HT1080 (cell line): ENCODE data around the gene FUT8. TPM values are rescaled to one million over a fixed set of nuclear protein-coding genes. Genes with fewer than 3 reads are reported as not detected.

Experiments
- DNase-seq: peaks from one replicate; pipeline ENCODE4 v3.0.0-alpha.2; 2015; ENCODE audit warnings: low read depth
- total RNA-seq: library from RNA; depleted of rRNA; stranded (reverse); fragments of >200 nt; shearing (Covaris generic); gene quantifications from 2 replicates; pipeline ENCODE4 v1.2.3, GENCODE V29; 2014

The FUT8 gene
- total RNA-seq, 1 experiment from 2014 or later: 92.4 TPM

DNA sequence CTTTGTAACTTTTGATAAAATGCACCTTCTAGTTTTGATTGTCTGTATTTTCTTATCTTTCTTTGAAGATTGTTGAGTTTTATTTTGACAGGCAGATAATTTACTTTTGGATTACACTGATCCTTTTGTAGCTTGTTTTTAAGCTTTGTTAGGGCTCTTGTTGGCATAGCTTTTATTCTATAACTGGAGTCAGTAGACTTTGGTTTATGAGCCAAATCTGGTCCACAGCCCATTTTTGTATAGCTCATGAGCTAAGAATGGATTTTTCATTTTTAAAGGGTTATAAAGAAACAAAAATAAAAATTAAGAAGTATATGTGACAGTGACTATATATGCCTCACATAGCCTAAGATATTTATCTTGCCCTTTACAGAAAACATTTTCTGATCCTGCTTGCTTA, 142.3 kb downstream of the FUT8 start:
- no peak for DNase-seq

- no peak for DNase-seq
Observed at GRCh38 chr14:65555358-65555757, 142.8 kb downstream of the FUT8 start.

GRCh38 chr14:65558363-65558762, 145.8 kb downstream of the FUT8 start:
- DNase-seq: no peak

GRCh38 chr14:65560340-65561027, 148.0 kb downstream of the FUT8 start:
- no peak for DNase-seq

- DNase-seq: no peak
Observed at GRCh38 chr14:65564370-65564769, 151.8 kb downstream of the FUT8 start.

GRCh38 chr14:65565948-65566347, 153.4 kb downstream of the FUT8 start:
- DNase-seq: peak; percentile 8

- DNase-seq: peak; percentile 71
Observed at GRCh38 chr14:65566820-65567522, 154.4 kb downstream of the FUT8 start.

GRCh38 chr14:65574611-65575010, 162.1 kb downstream of the FUT8 start:
- DNase-seq: no peak

DNA sequence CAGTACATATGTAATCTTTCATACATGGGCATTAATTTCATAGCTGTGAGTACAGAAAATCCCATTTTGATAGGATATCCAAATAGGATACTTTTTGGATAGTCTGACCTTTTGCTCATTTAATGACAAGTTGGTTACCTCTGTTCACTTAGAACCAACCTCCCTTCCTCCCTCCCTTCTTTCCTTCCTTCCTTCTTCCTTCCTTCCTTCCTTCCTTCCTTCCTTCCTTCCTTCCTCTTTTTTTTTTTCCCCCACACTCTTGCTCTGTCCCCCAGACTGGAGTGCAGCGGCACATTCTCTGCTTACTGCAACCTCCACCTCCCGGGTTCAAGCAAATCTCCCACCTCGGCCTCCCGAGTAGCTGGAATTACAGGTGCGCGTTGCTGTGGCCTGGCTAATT, 162.9 kb downstream of the FUT8 start:
- DNase-seq: no peak

GRCh38 chr14:65580973-65581372, 168.4 kb downstream of the FUT8 start:
- DNase-seq: no peak

DNA sequence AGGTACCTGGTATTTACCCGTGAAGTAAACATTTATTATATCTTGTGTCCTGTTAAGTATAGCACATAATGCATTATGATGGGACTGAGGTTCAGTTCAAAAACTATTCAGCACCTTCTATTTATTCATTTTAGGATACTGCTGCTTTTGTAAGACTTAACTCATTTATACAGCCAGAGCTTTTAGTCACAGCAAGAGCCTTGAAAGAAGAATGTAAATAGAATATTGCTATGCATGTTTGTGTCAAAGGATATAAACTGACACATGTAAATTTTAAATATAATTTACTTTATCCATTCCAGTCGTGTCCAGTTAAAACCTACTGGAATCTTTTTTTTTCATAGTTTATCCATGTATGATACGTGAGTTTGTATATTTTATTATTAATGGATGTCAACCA, 168.8 kb downstream of the FUT8 start:
- DNase-seq: no peak

DNA sequence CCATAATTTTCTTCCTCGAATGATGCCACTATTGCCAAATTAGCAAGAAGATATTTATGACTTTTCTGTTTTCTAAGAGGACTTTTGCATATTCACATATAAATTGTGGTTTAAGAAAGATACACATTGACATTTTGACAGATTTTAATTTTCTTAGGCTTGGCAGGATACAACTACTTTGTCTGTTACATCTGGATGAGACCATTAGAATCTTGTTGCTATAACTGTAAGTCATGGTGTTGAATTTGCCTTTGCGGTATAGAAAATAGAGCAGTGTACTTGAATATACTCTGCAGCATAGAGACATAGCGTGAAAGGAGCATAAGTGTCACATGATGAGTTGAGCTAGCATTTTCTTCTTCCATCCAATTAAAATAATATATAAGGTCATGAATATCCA, 169.3 kb downstream of the FUT8 start:
- no peak for DNase-seq

DNA sequence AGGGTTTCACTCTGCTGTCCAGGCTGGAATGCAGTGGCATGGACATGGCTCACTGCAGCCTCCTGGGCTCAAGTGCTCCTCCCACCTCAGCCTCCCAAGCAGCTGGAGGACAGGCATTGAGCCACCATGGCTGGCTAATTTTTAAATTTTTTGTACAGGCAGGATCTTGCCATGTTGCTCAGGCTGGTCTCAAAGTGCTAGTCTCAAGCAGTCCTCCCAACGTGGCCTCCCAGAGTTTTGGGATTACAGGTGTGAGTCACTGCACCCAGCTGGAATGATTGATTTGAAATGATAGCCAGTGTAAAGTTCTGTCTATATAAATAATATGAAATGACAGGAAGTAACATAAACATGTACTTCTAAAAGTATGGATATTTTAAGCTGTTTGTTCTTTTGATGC, 172.7 kb downstream of the FUT8 start:
- peak; percentile 7 for DNase-seq

DNA sequence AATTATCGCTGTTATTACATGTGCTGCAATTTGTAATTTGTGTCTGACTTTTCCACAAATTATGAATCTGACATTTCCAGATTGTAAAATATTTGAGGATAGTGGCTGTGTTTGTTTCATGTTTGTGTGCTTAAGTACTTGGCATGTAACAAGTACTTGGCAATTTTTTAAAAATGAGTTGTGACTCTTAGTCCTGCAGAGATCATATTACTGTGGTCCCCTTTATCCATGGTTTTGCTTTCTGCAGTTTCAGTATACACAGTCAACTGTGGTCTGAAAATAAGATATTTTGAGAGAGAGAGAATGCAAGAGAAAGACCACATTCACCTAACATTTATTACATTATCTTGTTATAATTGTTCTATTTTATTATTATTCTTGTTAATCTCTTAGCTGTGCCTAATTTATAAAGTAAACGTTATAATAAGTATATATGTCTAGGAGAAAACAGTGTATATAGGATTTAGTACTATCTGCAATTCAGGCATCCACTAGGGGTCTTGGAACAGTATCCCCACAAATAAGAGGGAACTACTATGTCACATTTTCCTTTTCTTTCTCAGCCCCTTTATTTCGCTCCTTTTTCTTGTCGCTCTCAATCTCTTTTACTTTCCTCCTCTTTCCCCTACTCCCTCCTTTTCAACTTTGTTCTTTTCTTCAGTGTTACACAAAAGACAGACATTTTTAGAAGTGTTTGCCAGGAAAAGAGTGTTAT, 176.1 kb downstream of the FUT8 start:
- DNase-seq: no peak

- DNase-seq: no peak
Observed at GRCh38 chr14:65594153-65594881, 181.8 kb downstream of the FUT8 start.

DNA sequence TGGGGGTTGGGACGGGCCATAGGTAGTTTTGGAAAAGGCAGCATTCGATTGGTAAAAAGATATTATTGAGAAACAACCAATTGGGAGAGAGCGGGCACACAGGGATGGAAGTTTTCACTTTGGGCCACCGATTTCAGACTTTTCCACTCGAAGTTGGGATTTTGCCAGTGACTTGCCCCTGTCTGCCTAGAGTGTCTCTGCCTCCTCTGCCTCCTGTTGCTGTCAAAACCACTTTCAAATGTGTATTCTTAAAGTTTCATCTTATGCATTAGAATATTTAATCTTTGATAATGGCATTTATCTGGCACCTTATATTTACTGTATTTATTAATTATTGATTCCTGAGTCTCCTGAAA, 182.3 kb downstream of the FUT8 start:
- DNase-seq: no peak

- DNase-seq: no peak
Observed at GRCh38 chr14:65599375-65599774, 186.8 kb downstream of the FUT8 start.

DNA sequence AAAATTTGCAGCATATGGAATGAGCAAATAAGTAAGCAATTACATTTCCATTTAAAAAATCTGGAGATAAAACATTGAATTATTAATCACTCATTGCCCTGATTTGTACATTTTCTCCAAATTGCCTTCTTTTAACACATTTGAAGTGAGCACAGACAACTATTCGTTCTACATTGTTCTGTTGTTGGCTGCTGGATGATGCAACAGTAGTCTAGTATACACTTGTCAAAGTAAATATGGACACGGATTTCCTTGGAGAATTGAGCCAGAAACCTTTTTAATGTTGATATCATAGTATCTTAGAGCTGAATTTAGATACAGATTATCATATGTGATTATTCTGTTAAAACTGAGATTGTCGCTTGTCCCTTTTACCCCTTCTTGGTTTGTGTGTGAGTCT, 188.2 kb downstream of the FUT8 start:
- no peak for DNase-seq

DNA sequence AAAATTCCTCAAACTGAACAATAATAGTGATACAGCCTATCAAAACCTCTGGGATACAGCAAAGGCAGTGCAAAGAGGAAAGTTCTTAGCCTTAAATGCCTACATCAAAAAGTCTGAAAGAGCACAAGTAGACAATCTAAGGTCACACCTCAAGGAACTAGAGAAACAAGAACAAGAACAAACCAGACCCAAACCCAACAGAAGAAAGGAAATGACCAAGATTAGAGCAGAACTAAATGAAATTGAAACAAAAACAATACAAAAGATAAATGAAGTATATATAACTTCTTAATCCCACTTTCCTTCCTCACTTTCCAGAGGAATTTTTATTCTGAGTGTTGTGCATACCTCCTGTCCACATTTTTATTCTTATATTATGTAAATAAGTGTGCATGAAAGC, 192.0 kb downstream of the FUT8 start:
- DNase-seq: no peak

DNA sequence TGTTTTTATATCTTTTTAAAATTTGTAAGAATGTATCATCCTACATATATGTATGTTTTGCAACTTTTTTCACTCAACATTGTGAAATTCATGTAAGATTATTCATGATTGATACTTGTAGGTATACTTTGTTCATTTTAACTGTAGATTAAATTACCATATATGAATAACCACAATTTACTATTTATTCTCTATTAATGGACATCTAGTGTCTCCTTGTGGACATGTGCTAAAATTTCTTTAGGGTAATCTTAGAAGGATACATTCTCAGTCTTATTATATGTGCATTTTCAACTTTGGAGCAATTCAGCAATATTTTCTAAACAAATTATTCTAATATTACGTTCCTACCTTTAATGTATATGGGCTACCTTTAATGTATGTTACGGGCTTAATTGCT, 192.4 kb downstream of the FUT8 start:
- no peak for DNase-seq

GRCh38 chr14:65606460-65606859, 193.9 kb downstream of the FUT8 start:
- DNase-seq: no peak

- no peak for DNase-seq
Observed at GRCh38 chr14:65613131-65613650, 200.7 kb downstream of the FUT8 start.
